Measurements from ENCODE around the gene CAPN11.

DNA sequence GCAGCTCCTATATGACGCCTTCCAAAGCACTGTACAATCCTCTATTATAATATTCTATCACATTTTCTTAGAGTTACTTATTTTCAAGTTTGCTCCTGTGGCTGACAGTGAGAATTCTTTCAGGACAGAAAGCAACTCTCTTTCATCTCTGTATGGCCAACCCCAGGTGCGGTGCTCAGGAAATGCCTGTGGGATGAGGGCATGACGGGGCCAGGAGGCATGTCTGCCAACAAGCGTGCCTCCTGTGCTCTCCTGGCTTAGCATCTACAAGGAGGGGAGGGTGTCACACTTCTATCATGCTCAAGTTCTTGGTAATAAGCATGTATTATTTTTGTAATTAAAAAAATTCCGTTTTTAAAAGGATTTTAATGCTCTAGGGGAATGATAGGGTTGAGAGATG lies 42.8 kb upstream of the CAPN11 start:
- TF ChIP-seq, protein P1, sequence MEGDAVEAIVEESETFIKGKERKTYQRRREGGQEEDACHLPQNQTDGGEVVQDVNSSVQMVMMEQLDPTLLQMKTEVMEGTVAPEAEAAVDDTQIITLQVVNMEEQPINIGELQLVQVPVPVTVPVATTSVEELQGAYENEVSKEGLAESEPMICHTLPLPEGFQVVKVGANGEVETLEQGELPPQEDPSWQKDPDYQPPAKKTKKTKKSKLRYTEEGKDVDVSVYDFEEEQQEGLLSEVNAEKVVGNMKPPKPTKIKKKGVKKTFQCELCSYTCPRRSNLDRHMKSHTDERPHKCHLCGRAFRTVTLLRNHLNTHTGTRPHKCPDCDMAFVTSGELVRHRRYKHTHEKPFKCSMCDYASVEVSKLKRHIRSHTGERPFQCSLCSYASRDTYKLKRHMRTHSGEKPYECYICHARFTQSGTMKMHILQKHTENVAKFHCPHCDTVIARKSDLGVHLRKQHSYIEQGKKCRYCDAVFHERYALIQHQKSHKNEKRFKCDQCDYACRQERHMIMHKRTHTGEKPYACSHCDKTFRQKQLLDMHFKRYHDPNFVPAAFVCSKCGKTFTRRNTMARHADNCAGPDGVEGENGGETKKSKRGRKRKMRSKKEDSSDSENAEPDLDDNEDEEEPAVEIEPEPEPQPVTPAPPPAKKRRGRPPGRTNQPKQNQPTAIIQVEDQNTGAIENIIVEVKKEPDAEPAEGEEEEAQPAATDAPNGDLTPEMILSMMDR (conservative IDR thresholded peaks at IDR 0.05; ENCODE audit: low read depth, low read length) = no peak
- TF ChIP-seq POLR2A (IDR thresholded peaks at IDR 0.05; ENCODE audit: low read depth, low read length) (no peak), FOS (IDR thresholded peaks at IDR 0.05; ENCODE audit: low read depth, low read length) (no peak), RCOR1 (IDR thresholded peaks at IDR 0.05; ENCODE audit: insufficient replicate concordance, low read length) (no peak), MAZ (IDR thresholded peaks at IDR 0.05; ENCODE audit: borderline replicate concordance, low read depth, low read length) (no peak), CEBPB (IDR thresholded peaks at IDR 0.05; ENCODE audit: low read depth, low read length) (no peak), MXI1 (IDR thresholded peaks at IDR 0.05; ENCODE audit: borderline replicate concordance, low read depth, low read length) (no peak), BHLHE40 (IDR thresholded peaks at IDR 0.05; ENCODE audit: low read depth, low read length) (0 out of 2 replicates have a peak, but pooled peaks have one; percentile 21), RFX5 (IDR thresholded peaks at IDR 0.05; ENCODE audit: low read depth, low read length) (no peak), RAD21 (IDR thresholded peaks at IDR 0.05; ENCODE audit: low read length) (no peak)
- TF ChIP-seq, protein P2, sequence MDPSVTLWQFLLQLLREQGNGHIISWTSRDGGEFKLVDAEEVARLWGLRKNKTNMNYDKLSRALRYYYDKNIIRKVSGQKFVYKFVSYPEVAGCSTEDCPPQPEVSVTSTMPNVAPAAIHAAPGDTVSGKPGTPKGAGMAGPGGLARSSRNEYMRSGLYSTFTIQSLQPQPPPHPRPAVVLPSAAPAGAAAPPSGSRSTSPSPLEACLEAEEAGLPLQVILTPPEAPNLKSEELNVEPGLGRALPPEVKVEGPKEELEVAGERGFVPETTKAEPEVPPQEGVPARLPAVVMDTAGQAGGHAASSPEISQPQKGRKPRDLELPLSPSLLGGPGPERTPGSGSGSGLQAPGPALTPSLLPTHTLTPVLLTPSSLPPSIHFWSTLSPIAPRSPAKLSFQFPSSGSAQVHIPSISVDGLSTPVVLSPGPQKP (IDR thresholded peaks at IDR 0.05; ENCODE audit: borderline replicate concordance, low read depth, low read length) = no peak
- TF ChIP-seq, protein P3, sequence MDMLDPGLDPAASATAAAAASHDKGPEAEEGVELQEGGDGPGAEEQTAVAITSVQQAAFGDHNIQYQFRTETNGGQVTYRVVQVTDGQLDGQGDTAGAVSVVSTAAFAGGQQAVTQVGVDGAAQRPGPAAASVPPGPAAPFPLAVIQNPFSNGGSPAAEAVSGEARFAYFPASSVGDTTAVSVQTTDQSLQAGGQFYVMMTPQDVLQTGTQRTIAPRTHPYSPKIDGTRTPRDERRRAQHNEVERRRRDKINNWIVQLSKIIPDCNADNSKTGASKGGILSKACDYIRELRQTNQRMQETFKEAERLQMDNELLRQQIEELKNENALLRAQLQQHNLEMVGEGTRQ (IDR thresholded peaks at IDR 0.05; ENCODE audit: low read depth, low read length) = no peak
